WI38 (cell line): ENCODE measurements around the gene ANAPC2.

Experiments
- H3K4me3 ChIP-seq: 2 replicates; pipeline ENCODE4 v1.5.1; 2011; ENCODE audit warnings: low read depth, mild to moderate bottlenecking, control low read depth, low read length
- CTCF ChIP-seq: IDR thresholded peaks from 2 replicates; pipeline ENCODE4 v1.5.1; 2012; ENCODE audit warnings: low read depth, mild to moderate bottlenecking, control low read depth, low read length

The ANAPC2 gene

GRCh38 chr9:137198051-137198901 is 9.9 kb upstream of the ANAPC2 start:
- TF ChIP-seq CTCF = no peak
- H3K4me3 ChIP-seq = peak overlapping the region; percentile 17; the same call in 1 of the 2 replicates

GRCh38 chr9:137195525-137196220 is 7.3 kb upstream of the ANAPC2 start:
- TF ChIP-seq CTCF = no peak

GRCh38 chr9:137194909-137195308 is 6.5 kb upstream of the ANAPC2 start:
- no peak overlapping the region for H3K4me3 ChIP-seq
- no peak for TF ChIP-seq CTCF

More at GRCh38 chr9:137195525-137196220, 7.3 kb upstream of the ANAPC2 start:
- no peak overlapping the region for H3K4me3 ChIP-seq

- TF ChIP-seq CTCF = no peak
These were observed 6.0 kb upstream of the ANAPC2 start for GRCh38 chr9:137194388-137194787.

GRCh38 chr9:137193771-137194170 is 5.4 kb upstream of the ANAPC2 start:
- H3K4me3 ChIP-seq = no peak overlapping the region
- no peak for TF ChIP-seq CTCF

More at GRCh38 chr9:137194388-137194787, 6.0 kb upstream of the ANAPC2 start:
- no peak overlapping the region for H3K4me3 ChIP-seq

GRCh38 chr9:137192859-137193258 is 4.5 kb upstream of the ANAPC2 start:
- H3K4me3 ChIP-seq = no peak overlapping the region
- no peak for TF ChIP-seq CTCF

- no peak for TF ChIP-seq CTCF
- H3K4me3 ChIP-seq = no peak overlapping the region
These were observed 4.1 kb upstream of the ANAPC2 start for GRCh38 chr9:137192448-137192780.
